Trophoblast cell (in vitro differentiated cells and primary cell): ENCODE data around the gene GAST.

Experiments
- DNase-seq, 2 donors: peaks; one replicate each; pipeline ENCODE4 v3.0.0-alpha.2; 2016
- H2AFZ ChIP-seq: 2 replicates; pipeline ENCODE4 v1.6.1; 2013; ENCODE audit warnings: low read length, moderate library complexity, mild to moderate bottlenecking; ENCODE audit not compliant: insufficient read depth, poor library complexity
- H2AK5ac ChIP-seq: 2 replicates; pipeline ENCODE4 v1.6.1; 2013; ENCODE audit warnings: mild to moderate bottlenecking, low read length
- H2BK120ac ChIP-seq: 2 replicates; pipeline ENCODE4 v1.6.1; 2013; ENCODE audit warnings: low read length, mild to moderate bottlenecking, moderate library complexity; ENCODE audit not compliant: insufficient read depth, poor library complexity
- H2BK12ac ChIP-seq: 2 replicates; pipeline ENCODE4 v1.6.1; 2013; ENCODE audit warnings: mild to moderate bottlenecking, low read length, moderate library complexity
- H2BK5ac ChIP-seq: 2 replicates; pipeline ENCODE4 v1.6.1; 2013; ENCODE audit warnings: low read length, low read depth, moderate library complexity, mild to moderate bottlenecking; ENCODE audit not compliant: poor library complexity
- H3K14ac ChIP-seq: 2 replicates; pipeline ENCODE4 v1.6.1; 2013; ENCODE audit warnings: mild to moderate bottlenecking, low read length
- H3K18ac ChIP-seq: 2 replicates; pipeline ENCODE4 v1.6.1; 2013; ENCODE audit warnings: mild to moderate bottlenecking, low read length
- H3K23ac ChIP-seq: 2 replicates; pipeline ENCODE4 v1.6.1; 2013; ENCODE audit warnings: low read length
- H3K27ac ChIP-seq: 2 replicates; pipeline ENCODE4 v1.5.1; 2013; ENCODE audit warnings: low read depth, mild to moderate bottlenecking, inconsistent platforms, low read length, moderate library complexity
- H3K27me3 ChIP-seq: 2 replicates; pipeline ENCODE4 v1.6.1; 2013; ENCODE audit warnings: inconsistent platforms, mild to moderate bottlenecking, low read length, moderate library complexity; ENCODE audit not compliant: insufficient read depth
- H3K36me3 ChIP-seq, 2 experiments: 1 replicate in 1 of 2; 2 replicates in 1 of 2; pipeline ENCODE4 v1.6.1; 2013; ENCODE audit warnings: low read length in 2 of 2, mild to moderate bottlenecking in 2 of 2, moderate library complexity in 1 of 2; ENCODE audit not compliant: insufficient read depth in 2 of 2, control insufficient read depth in 1 of 2
- H3K4ac ChIP-seq: 2 replicates; pipeline ENCODE4 v1.6.1; 2013; ENCODE audit warnings: low read depth, mild to moderate bottlenecking, low read length, moderate library complexity
- H3K4me1 ChIP-seq, 2 experiments: 1 replicate in 1 of 2; 2 replicates in 1 of 2; pipeline ENCODE4 v1.6.1; 2013; ENCODE audit warnings: low read length in 2 of 2, mild to moderate bottlenecking in 2 of 2, moderate library complexity in 1 of 2; ENCODE audit not compliant: insufficient read depth in 2 of 2, control insufficient read depth in 1 of 2
- H3K4me2 ChIP-seq: 2 replicates; pipeline ENCODE4 v1.6.1; 2013; ENCODE audit warnings: inconsistent platforms, mild to moderate bottlenecking, low read length, moderate library complexity
- H3K4me3 ChIP-seq: 2 replicates; pipeline ENCODE4 v1.5.1; 2013; ENCODE audit warnings: mild to moderate bottlenecking, low read depth, low read length, inconsistent platforms
- H3K79me1 ChIP-seq: one replicate; pipeline ENCODE4 v1.6.1; 2013; ENCODE audit warnings: low read length
- H3K79me2 ChIP-seq: 2 replicates; pipeline ENCODE4 v1.6.1; 2013; ENCODE audit warnings: low read length, mild to moderate bottlenecking; ENCODE audit not compliant: control insufficient read depth, insufficient read depth, poor library complexity
- H3K9ac ChIP-seq: 2 replicates; pipeline ENCODE4 v1.6.1; 2013; ENCODE audit warnings: mild to moderate bottlenecking, low read length
- H3K9me3 ChIP-seq: 2 replicates; pipeline ENCODE4 v1.6.1; 2013; ENCODE audit warnings: low read depth, mild to moderate bottlenecking, control low read depth, inconsistent platforms, low read length; ENCODE audit not compliant: insufficient read depth
- H4K12ac ChIP-seq: 2 replicates; pipeline ENCODE4 v1.6.1; 2013; ENCODE audit warnings: low read depth, mild to moderate bottlenecking, low read length, moderate library complexity
- H4K8ac ChIP-seq: 2 replicates; pipeline ENCODE4 v1.6.1; 2013; ENCODE audit warnings: low read depth, mild to moderate bottlenecking, low read length, moderate library complexity
- H4K91ac ChIP-seq: one replicate; pipeline ENCODE4 v1.6.1; 2013; ENCODE audit warnings: low read depth, mild to moderate bottlenecking, low read length, moderate library complexity
- WGBS: extraction: QIAGEN DNeasy Blood & Tissue Kit; methylation state at CpG from one replicate; pipeline ENCODE4 v1.1.7; 2013; ENCODE audit warnings: missing lambda C conversion rate; ENCODE audit not compliant: insufficient read length, insufficient coverage; ENCODE audit errors: extremely low coverage; 5-methylcytosine and 5-hydroxymethylcytosine counted together

Gene GAST

DNA sequence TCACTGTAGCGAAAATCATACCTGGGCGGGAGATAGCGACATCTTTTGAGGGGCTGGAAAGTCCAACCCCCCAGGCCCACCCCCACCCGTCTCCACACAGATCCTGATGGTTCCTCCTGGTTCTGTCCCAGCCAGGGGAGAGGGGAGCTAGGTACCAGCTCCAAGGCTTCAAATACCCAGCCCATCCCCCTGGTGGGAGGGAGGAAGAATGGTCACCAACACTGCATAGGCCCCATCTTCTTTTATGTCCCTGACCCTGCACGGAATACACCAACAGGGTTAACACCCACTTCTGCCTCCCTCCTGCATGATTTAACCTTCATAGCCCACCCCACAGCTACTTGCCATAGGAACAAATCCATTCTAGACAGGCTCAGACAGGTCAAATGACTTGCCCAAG, 13.0 kb downstream of the GAST start:
- H3K4me1 ChIP-seq = no peaks in the 10 kb centered on the region
- no peaks in the 10 kb centered on the region for H3K9me3 ChIP-seq
- H2BK12ac ChIP-seq = no peak overlapping the region
- no peak overlapping the region for H3K18ac ChIP-seq
- H4K91ac ChIP-seq = no peak overlapping the region
- no peaks in the 10 kb centered on the region for H3K36me3 ChIP-seq
- no peak overlapping the region for H3K4me3 ChIP-seq
- no peak overlapping the region for H4K8ac ChIP-seq
- H4K12ac ChIP-seq = no peak overlapping the region
- no peak overlapping the region for H3K9ac ChIP-seq
- H3K79me1 ChIP-seq = no peaks in the 10 kb centered on the region
- no peak overlapping the region for H3K27ac ChIP-seq
- no peak overlapping the region for H2AFZ ChIP-seq
- no peak for DNase-seq
- H2BK120ac ChIP-seq = no peak overlapping the region
- H3K23ac ChIP-seq = no peak overlapping the region
- WGBS = no CpG with 5 or more reads among the region's 5 CpGs
- no peak overlapping the region for H3K4me2 ChIP-seq
- H3K4ac ChIP-seq = no peak overlapping the region
- no peaks in the 10 kb centered on the region for H3K27me3 ChIP-seq
- H2AK5ac ChIP-seq = no peak overlapping the region
- no peaks in the 10 kb centered on the region for H3K79me2 ChIP-seq
- no peak overlapping the region for H2BK5ac ChIP-seq
- no peak overlapping the region for H3K14ac ChIP-seq

DNA sequence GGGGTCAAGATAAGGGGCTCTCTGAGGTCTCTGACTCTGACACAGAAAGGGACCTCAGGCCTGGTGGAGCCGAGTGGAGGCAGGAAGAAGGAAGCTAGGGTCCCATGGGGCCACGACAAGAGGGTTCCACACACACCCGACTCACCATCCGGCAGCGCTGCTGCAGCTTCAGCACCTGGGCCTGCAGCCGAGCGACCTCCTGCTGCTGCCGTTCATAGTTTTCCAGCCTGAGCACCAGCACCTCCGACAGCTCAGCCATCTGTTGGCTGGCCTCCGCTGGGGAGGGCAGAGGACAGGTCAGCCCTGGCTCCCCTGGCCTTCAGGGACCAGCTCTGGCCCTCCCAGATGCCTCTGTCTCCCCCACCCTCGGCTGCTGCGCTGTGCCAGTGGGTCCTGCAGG, 15.9 kb downstream of the GAST start:
- Histone ChIP-seq H3K4ac (no peak overlapping the region), H3K36me3 (peaks cover 0 to 3% of the 10 kb centered on the region in 2 experiments), H2BK120ac (no peak overlapping the region), H2BK5ac (no peak overlapping the region), H3K27me3 (peaks cover 6% of the 10 kb centered on the region), H2BK12ac (no peak overlapping the region), H4K91ac (no peak overlapping the region), H3K18ac (no peak overlapping the region), H3K79me1 (no peaks in the 10 kb centered on the region), H3K9ac (no peak overlapping the region), H2AFZ (no peak overlapping the region), H3K4me2 (no peak overlapping the region), H2AK5ac (no peak overlapping the region), H3K79me2 (no peaks in the 10 kb centered on the region), H3K4me1 (no peaks in the 10 kb centered on the region), H3K27ac (no peak overlapping the region), H3K9me3 (no peaks in the 10 kb centered on the region), H4K12ac (no peak overlapping the region), H3K14ac (no peak overlapping the region), H3K23ac (no peak overlapping the region), H3K4me3 (no peak overlapping the region), H4K8ac (no peak overlapping the region)
- WGBS = no CpG with 5 or more reads among the region's 12 CpGs
- no peak for DNase-seq

DNA sequence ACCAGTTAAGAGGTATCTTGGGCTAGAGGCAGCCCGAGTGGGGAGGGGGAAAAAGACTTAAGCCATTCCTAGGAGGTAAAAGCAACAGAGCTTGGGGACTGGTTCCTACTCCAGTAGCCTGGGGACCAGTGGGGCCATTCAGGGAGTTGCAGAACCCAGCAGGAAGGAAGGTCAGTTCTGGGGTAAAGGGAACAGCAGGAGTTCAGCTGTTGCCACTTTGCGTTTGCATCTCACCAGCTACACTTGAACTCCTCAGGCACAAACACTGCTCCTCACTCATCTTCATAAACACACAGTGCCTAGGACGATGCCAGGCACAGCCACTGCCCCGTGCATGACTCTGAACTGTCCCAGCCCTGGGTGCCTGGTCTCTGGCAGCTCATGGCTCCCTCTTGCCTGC, 18.3 kb downstream of the GAST start:
- H2AK5ac ChIP-seq = no peak overlapping the region
- H4K91ac ChIP-seq = no peak overlapping the region
- no peak overlapping the region for H3K9ac ChIP-seq
- H3K27ac ChIP-seq = no peak overlapping the region
- DNase-seq = no peak
- peaks cover 2% of the 10 kb centered on the region for H3K79me1 ChIP-seq
- no peak overlapping the region for H3K4me3 ChIP-seq
- no peak overlapping the region for H4K12ac ChIP-seq
- no peak overlapping the region for H2BK5ac ChIP-seq
- peaks cover 28% of the 10 kb centered on the region for H3K27me3 ChIP-seq
- H3K4me1 ChIP-seq = peaks cover 8 to 11% of the 10 kb centered on the region in 2 experiments
- H2AFZ ChIP-seq = no peak overlapping the region
- H3K18ac ChIP-seq = no peak overlapping the region
- no peak overlapping the region for H2BK12ac ChIP-seq
- H3K14ac ChIP-seq = no peak overlapping the region
- no peaks in the 10 kb centered on the region for H3K9me3 ChIP-seq
- H3K79me2 ChIP-seq = no peaks in the 10 kb centered on the region
- H4K8ac ChIP-seq = no peak overlapping the region
- H2BK120ac ChIP-seq = no peak overlapping the region
- WGBS = no CpG with 5 or more reads among the region's 4 CpGs
- no peak overlapping the region for H3K4me2 ChIP-seq
- no peak overlapping the region for H3K4ac ChIP-seq
- H3K23ac ChIP-seq = no peak overlapping the region
- peaks cover 0 to 3% of the 10 kb centered on the region in 2 experiments for H3K36me3 ChIP-seq

DNA sequence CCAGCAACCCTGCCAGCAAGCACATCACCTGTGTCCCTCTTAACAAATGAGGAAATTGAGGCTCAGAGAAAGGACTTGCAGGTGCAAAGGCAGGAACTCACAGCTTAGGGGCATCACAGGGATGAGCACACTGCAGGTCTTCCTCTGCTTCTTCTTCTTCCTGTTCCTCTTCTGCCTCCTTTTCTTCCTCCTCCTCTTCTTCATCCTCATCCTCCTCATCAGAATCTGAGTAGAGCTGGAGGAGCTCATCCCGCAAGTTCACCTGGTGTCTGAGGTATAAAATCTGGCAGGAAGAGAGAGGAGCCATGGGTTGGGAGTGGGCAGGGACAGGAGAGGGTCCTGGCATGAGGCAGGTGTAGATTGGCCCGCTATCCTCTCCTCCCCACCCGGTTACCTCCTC, 19.7 kb downstream of the GAST start:
- Histone ChIP-seq H2AK5ac (no peak overlapping the region), H4K91ac (no peak overlapping the region), H2BK120ac (no peak overlapping the region), H4K12ac (no peak overlapping the region), H3K4ac (no peak overlapping the region), H3K27ac (no peak overlapping the region), H3K36me3 (peaks cover 0 to 3% of the 10 kb centered on the region in 2 experiments), H3K4me3 (no peak overlapping the region), H3K18ac (no peak overlapping the region), H3K9me3 (no peaks in the 10 kb centered on the region), H3K23ac (no peak overlapping the region), H3K14ac (no peak overlapping the region), H3K79me2 (no peaks in the 10 kb centered on the region), H3K4me1 (peaks cover 8 to 11% of the 10 kb centered on the region in 2 experiments), H3K79me1 (peaks cover 2% of the 10 kb centered on the region), H3K9ac (no peak overlapping the region), H3K4me2 (no peak overlapping the region), H4K8ac (no peak overlapping the region), H2BK5ac (no peak overlapping the region), H3K27me3 (peaks cover 33% of the 10 kb centered on the region), H2BK12ac (no peak overlapping the region), H2AFZ (no peak overlapping the region)
- WGBS = no CpG with 5 or more reads among the region's 3 CpGs
- no peak for DNase-seq
